HepG2 (cell line): ENCODE results near the gene NAPB. TPM values are rescaled to one million over a fixed set of nuclear protein-coding genes. Genes with fewer than 3 reads are reported as not detected.

Source experiments
- BRF2 ChIP-seq: sonication (generic); formaldehyde crosslinking; IDR thresholded peaks from 2 replicates; pipeline ENCODE4 v1.8.1; 2022; ENCODE audit warnings: mild to moderate bottlenecking, missing genetic modification reagents
- GATAD1 ChIP-seq: IDR thresholded peaks from 2 replicates; pipeline ENCODE4 v1.6.1; 2016; ENCODE audit warnings: missing genetic modification reagents, missing compliant biosample characterization
- MYC ChIP-seq: sonication (generic); formaldehyde crosslinking; IDR thresholded peaks from 2 replicates; pipeline ENCODE4 v1.9.0; 2021; ENCODE audit warnings: missing genetic modification reagents, borderline replicate concordance
- PRDM15 ChIP-seq: sonication (generic); formaldehyde crosslinking; IDR thresholded peaks from 2 replicates; pipeline ENCODE4 v1.4.0; 2020; ENCODE audit warnings: missing genetic modification reagents
- SP5 ChIP-seq: IDR thresholded peaks from 2 replicates; pipeline ENCODE4 v1.6.1; 2016; ENCODE audit warnings: low read depth, borderline replicate concordance
- TFDP2 ChIP-seq: sonication (generic); formaldehyde crosslinking; IDR thresholded peaks from 2 replicates; pipeline ENCODE4 v1.4.0; 2020; ENCODE audit warnings: missing genetic modification reagents
- ZBTB34 ChIP-seq: sonication (generic); formaldehyde crosslinking; IDR thresholded peaks from 2 replicates; pipeline ENCODE4 v1.8.0; 2022; ENCODE audit warnings: mild to moderate bottlenecking, missing genetic modification reagents
- ZBTB40 ChIP-seq, 2 experiments: fragments of 450-650 bp in 1 of 2; sonication (generic) in 1 of 2; formaldehyde crosslinking in 1 of 2; IDR thresholded peaks; 2 replicates each; pipeline versions ENCODE4 v1.6.1 to v1.8.0; 2016 to 2022; ENCODE audit warnings: antibody characterized with exemption in 1 of 2, mild to moderate bottlenecking in 1 of 2, missing genetic modification reagents in 1 of 2
- ZNF614 ChIP-seq: IDR thresholded peaks from 2 replicates; pipeline ENCODE4 v1.6.1; 2018; ENCODE audit warnings: missing biosample characterization, missing genetic modification reagents, inconsistent platforms, borderline replicate concordance
- polyA plus RNA-seq, 8 experiments: library from polyadenylated mRNA; depleted of rRNA in 3 of 8; stranded (reverse) in 7 of 8; unstranded in 1 of 8; fragments of >200 nt; fragmentation: Illumina TruSeq in 4 of 8; extraction: Trizol in 4 of 8; gene quantifications; 2 replicates each; pipeline versions ENCODE4 v1.2.1 to v1.2.3, GENCODE V29; 2011 to 2016; ENCODE audit warnings: low read depth in 4 of 8, missing spikeins in 1 of 8, mixed read lengths in 1 of 8; ENCODE audit not compliant: insufficient read depth in 1 of 8
- total RNA-seq, 5 experiments: library from RNA; depleted of rRNA; stranded (reverse); fragments of >200 nt; fragmentation: Illumina TruSeq; extraction: Trizol; gene quantifications; 2 replicates each; pipeline ENCODE4 v1.2.3, GENCODE V29; 2016; ENCODE audit warnings: low read depth in 1 of 5

NAPB gene
- total and polyA plus RNA-seq, 2 of the 13 experiments (the other 11 are each of a cell fraction or from before 2014, with no cell fraction given): 15.2 to 16.1 TPM

GRCh38 chr20:23435626-23436539, 14.6 kb upstream of the NAPB start (continued):
- TF ChIP-seq BRF2 (CRISPR knock-in tag) (no peak), ZNF614 (CRISPR knock-in tag) (no peak), MYC (CRISPR knock-in tag) (peak; percentile 43; the same call in 1 of the 2 replicates), SP5 (CRISPR knock-in tag) (0 out of 2 replicates have a peak, but pooled peaks have one; percentile 13), ZBTB40 (IDR thresholded peaks at IDR 0.05) (no peak), ZBTB40 (CRISPR knock-in tag; IDR thresholded peaks at IDR 0.05) (peak; percentile 70), GATAD1 (CRISPR knock-in tag) (0 out of 2 replicates have a peak, but pooled peaks have one; percentile 24), TFDP2 (CRISPR knock-in tag) (no peak), PRDM15 (CRISPR knock-in tag) (no peak), ZBTB34 (CRISPR knock-in tag) (no peak)
